ENCODE measurements around the gene BBS9. TPM values are rescaled to one million over a fixed set of nuclear protein-coding genes. Genes with fewer than 3 reads are reported as not detected.

Gene BBS9
- total RNA-seq, 1 experiment from 2014 or later: 26.4 TPM

GRCh38 chr7:33627741-33628140 lies 498.4 kb downstream of the BBS9 start:
- Mint-ChIP-seq H3K4me1 (peaks cover 12 to 13% of the 10 kb centered on the region in 2 experiments), H3K4me3 (no peak overlapping the region), H3K9me3 (peaks cover 6 to 10% of the 10 kb centered on the region in 2 experiments), H3K36me3 (ENCODE audit: insufficient read depth in 1 of 3, low read depth in 3 of 3) (peaks cover 4 to 19% (median 9%) of the 10 kb centered on the region in 3 experiments; a peak in 6 of 7 replicates), H3K27ac (no peak overlapping the region; a peak in 1 of 7 replicates), H3K27me3 (ENCODE audit: low read depth) (no peaks in the 10 kb centered on the region)
- no peak overlapping the region for H4K91ac ChIP-seq (ENCODE audit: insufficient read length, low read depth, low read length)
- no peak for DNase-seq
- H3K79me1 ChIP-seq (ENCODE audit: insufficient read depth, low read depth, low read length, poor library complexity, severe bottlenecking): no peaks in the 10 kb centered on the region
- no CpG with 5 or more reads among the region's 3 CpGs for WGBS (ENCODE audit: extremely low coverage, insufficient read length, low lambda C conversion rate)
- H2AFZ ChIP-seq (ENCODE audit: low read length): no peak overlapping the region
- H3K4ac ChIP-seq (ENCODE audit: low read depth, low read length): no peak overlapping the region
- H3K4me2 ChIP-seq (ENCODE audit: insufficient read depth, insufficient read length, low read length): no peak overlapping the region
- H3K18ac ChIP-seq (ENCODE audit: insufficient read length, low read depth, low read length): no peak overlapping the region
- no peak overlapping the region for H2BK5ac ChIP-seq (ENCODE audit: insufficient read length, low read length)
- no peaks in the 10 kb centered on the region for H4K20me1 ChIP-seq (ENCODE audit: control insufficient read depth, insufficient read depth, insufficient read length)
- no peak overlapping the region for H2BK20ac ChIP-seq (ENCODE audit: low read depth, low read length, poor library complexity, severe bottlenecking)
- no peak overlapping the region for H2BK15ac ChIP-seq (ENCODE audit: low read depth, low read length)
- no peak overlapping the region for H4K5ac ChIP-seq (ENCODE audit: insufficient read length, low read depth, low read length)
- H3K9ac ChIP-seq (ENCODE audit: extremely low read depth, insufficient read length, low read length): no peak overlapping the region
- H3K14ac ChIP-seq (ENCODE audit: insufficient read depth, low read length): no peak overlapping the region
- H3T11ph ChIP-seq (ENCODE audit: low read length): no peak overlapping the region
- no peaks in the 10 kb centered on the region for H3K79me2 ChIP-seq (ENCODE audit: insufficient read depth, low read length)
- H2AK5ac ChIP-seq (ENCODE audit: insufficient read length, low read length): no peak overlapping the region
- TF ChIP-seq, protein P1, sequence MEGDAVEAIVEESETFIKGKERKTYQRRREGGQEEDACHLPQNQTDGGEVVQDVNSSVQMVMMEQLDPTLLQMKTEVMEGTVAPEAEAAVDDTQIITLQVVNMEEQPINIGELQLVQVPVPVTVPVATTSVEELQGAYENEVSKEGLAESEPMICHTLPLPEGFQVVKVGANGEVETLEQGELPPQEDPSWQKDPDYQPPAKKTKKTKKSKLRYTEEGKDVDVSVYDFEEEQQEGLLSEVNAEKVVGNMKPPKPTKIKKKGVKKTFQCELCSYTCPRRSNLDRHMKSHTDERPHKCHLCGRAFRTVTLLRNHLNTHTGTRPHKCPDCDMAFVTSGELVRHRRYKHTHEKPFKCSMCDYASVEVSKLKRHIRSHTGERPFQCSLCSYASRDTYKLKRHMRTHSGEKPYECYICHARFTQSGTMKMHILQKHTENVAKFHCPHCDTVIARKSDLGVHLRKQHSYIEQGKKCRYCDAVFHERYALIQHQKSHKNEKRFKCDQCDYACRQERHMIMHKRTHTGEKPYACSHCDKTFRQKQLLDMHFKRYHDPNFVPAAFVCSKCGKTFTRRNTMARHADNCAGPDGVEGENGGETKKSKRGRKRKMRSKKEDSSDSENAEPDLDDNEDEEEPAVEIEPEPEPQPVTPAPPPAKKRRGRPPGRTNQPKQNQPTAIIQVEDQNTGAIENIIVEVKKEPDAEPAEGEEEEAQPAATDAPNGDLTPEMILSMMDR (conservative IDR thresholded peaks at IDR 0.05): no peak
- H4K8ac ChIP-seq (replicated peaks; ENCODE audit: insufficient read length, low read depth, low read length): no peak overlapping the region
- H2BK12ac ChIP-seq (ENCODE audit: insufficient read length, low read depth, low read length): no peak overlapping the region
- no peaks in the 10 kb centered on the region for H3K4me1 ChIP-seq (ENCODE audit: insufficient read depth, low read length)
- no peaks in the 10 kb centered on the region for H3K23me2 ChIP-seq (ENCODE audit: insufficient read length, low read depth, low read length, poor library complexity, severe bottlenecking)
- no peak overlapping the region for H3K27ac ChIP-seq (ENCODE audit: insufficient read length, low read depth, low read length)
- H3K27me3 ChIP-seq (ENCODE audit: insufficient read depth, low read length): no peaks in the 10 kb centered on the region
- H3K9me3 ChIP-seq (ENCODE audit: control insufficient read depth, low read depth, low read length): no peaks in the 10 kb centered on the region
- no peak overlapping the region for H3K56ac ChIP-seq (ENCODE audit: insufficient read length, low read depth, low read length)
- H2BK120ac ChIP-seq (ENCODE audit: low read depth, low read length, poor library complexity, severe bottlenecking): no peak overlapping the region
- H3K23ac ChIP-seq (ENCODE audit: insufficient read length, low read depth, low read length): no peak overlapping the region
